HG02870 (cell line): ENCODE data around the gene MYRIP.

Experiments
- ATAC-seq: cut with Tn5 transposase; IDR thresholded peaks from one replicate; pipeline ENCODE4 v1.9.1; 2021; ENCODE audit warnings: mild to moderate bottlenecking, moderate library complexity; ENCODE audit not compliant: unreplicated experiment

The MYRIP gene

DNA sequence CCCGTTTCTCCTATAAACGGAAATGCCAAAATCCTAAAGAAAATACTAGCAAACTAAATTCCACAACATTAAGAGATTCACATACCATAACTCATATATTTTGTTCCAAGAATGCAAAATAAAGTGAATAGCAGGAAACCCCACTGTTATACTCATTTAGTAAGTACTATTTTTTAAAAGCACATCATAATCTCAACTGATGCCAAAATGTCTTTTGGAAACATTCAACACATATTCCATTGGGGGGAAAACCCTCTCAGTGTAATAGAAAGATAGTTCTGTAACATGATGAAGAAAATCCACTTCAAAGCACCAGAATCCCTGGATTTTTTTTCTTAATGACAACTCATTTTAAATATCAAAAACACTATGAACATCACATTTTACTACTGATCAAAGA lies 407.1 kb downstream of the MYRIP start:
- no peak for ATAC-seq

DNA sequence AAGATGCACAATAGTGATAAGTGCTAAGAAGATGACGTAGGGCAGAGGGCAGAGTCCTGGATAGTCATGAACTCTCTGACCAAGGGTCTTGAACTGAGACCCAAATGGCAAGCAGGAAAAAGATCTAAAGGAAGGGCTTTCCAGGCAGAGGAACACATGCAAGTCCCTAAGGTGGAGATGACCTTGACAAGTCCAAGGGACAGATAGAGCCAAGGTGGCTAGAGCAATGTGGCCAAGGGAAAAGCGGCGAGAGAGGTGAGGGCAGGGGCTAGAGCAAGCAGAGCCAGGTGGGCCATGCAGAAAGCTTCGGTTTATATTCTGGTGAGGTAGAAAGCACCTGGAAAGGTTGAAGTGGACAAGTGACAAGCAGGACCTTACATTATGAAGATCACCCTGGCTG lies 414.4 kb downstream of the MYRIP start:
- ATAC-seq: no peak

DNA sequence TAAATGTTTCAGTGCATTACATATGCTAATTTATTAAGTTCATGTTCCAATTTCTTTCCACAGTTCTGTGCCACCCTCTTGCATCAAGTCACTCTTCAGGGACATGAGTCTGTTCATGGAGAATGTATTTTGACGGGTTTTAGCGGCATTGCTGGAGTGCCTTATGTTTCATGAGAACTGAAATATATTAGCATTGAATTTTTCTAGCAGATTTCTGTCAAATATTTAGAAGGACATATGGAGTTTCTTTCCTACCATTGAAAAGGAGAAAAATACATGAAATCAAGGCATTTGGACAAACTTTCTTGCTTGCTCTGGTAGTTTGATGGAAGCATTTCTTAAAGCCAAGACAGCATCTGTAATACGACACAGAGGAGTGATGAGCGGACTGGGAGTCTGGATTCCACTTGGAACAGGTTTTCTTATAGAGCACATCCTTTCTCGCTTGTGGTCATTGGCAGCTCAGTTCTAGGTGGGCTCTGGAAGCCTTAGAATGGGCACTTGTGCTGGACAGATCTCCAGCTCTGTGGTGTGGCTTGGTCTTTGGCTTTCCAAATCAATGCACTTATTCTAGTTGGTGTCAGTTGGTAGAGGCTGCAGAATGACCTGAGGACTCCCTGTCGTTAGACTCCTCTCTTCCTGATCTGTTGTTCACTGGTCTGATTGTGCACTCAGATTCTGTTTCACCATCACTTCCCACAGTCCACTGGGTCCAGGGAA lies 415.5 kb downstream of the MYRIP start:
- ATAC-seq: no peak

DNA sequence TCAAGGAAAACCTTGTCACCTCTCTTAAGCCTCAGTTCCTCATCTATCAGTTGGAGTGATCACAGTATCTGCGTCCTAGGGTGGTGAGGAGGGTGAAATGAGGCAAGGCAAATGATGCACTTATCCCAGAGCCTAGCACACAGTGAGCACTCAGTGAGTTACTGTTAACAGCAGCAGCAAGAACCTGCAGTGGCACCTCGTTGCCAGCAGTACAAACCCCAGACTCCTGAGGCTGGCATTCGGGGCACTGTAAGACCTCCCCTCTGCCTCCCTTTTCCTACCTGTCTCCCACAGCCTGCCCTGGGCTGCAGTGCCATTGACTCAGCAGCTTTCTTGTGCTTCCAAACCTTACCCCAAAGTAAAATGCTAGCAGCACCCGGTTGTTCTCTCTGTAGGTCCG lies 417.2 kb downstream of the MYRIP start:
- ATAC-seq: no peak

- no peak for ATAC-seq
Observed at GRCh38 chr3:40228792-40229350, 419.5 kb downstream of the MYRIP start.

GRCh38 chr3:40229386-40229785 lies 420.0 kb downstream of the MYRIP start:
- no peak for ATAC-seq

GRCh38 chr3:40229963-40230362 lies 420.6 kb downstream of the MYRIP start:
- ATAC-seq: no peak

- ATAC-seq: no peak
Observed at GRCh38 chr3:40230382-40230781, 421.0 kb downstream of the MYRIP start.

GRCh38 chr3:40232626-40233025 lies 423.2 kb downstream of the MYRIP start:
- ATAC-seq: no peak

GRCh38 chr3:40237159-40237558 lies 427.8 kb downstream of the MYRIP start:
- ATAC-seq: no peak

- no peak for ATAC-seq
Observed at GRCh38 chr3:40237889-40238571, 428.6 kb downstream of the MYRIP start.

DNA sequence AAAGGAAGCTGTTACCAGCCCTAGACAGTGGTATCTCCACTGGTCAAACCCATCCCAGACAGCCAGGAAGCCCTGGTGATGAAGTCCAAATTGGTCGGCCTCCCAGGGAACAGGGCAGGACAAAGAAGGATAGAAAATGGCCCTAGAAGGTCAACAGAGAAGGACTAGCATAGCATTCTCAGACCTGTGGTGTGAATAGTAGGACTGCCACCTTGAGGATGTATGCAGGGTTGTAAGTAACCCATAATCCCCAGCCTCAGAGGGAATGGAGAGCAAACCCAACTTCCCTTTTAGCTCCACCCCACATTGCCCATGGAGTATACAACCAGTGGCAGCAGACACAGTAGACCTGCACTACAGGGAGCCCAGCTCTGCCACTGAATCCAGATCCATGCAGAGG lies 431.5 kb downstream of the MYRIP start:
- ATAC-seq: no peak

DNA sequence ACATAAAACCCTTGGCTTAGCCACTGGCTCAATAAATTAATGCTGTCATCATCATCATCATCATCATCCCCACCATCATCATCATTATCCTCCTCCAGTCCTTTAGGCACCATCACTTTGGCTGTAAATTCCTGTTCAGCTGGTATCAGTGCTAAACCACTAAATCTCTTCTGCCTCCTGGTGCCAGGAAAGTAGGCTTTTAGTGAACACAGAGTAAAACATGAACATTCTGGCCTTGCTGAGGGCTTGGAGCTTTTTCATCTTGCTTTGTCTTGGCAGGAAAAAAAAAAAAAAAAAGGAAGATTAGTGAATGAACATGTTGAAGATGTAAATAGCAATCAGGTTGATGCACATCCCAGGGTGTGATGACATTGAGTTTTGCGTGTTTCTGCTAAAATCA lies 432.8 kb downstream of the MYRIP start:
- ATAC-seq: no peak

GRCh38 chr3:40242638-40243037 lies 433.2 kb downstream of the MYRIP start:
- ATAC-seq: no peak

DNA sequence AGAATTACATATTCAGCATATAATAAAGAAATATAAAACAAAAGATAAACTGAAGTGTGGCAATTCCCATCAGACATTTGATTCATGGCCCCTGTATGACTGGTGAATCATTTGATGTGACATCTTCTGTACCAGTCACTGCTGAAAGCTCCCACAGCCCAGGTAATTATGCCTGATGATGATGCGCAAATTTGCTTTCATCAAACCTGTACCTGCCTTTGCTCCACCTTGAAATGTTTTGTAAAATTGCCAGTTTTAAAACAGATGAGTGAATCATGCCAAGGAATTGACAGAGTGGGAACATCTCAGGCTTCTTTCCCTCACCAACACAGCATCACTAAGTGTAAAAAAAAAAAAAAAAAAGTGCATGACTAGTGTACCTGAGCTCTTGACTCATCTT lies 433.6 kb downstream of the MYRIP start:
- ATAC-seq: no peak

GRCh38 chr3:40247714-40248454 lies 438.5 kb downstream of the MYRIP start:
- no peak for ATAC-seq

DNA sequence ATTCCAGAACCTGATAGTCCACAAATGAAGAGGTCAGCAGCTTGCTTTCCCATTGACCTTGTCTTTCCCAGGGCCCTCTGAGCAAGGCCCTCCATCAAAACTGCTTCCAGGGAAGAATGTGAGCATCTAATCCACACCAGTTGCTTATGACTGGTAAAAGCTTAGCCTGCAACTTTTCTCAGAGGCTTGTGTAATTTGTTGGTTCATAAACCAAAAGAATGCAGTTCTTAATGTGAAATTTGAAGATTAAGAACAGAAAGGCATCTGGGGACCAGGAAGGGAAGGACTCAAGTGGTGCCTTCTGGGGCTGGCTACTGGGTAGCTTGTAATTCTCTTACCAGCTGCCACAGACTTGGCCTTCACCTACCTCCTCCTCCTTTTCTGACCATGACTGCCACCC lies 439.2 kb downstream of the MYRIP start:
- no peak for ATAC-seq

DNA sequence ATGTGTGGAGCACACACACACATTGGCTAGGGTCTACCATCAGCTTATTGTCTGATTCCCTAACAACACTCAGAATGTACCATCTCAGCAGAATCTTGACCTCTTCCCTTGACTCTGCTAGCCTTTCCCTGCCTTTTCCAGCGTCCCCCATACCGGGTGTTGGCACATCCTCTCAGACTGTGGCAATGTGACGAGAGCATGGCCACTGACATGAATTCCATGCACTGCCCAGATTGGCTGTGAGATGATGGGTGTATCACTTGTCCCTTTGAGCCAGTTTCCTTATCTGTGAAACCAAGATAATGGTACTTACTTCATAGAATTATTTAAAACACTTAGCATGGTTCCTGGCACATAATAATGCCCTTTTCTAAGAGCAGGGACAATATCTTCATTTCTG lies 439.8 kb downstream of the MYRIP start:
- ATAC-seq: no peak

GRCh38 chr3:40254491-40254890 lies 445.1 kb downstream of the MYRIP start:
- ATAC-seq: no peak

DNA sequence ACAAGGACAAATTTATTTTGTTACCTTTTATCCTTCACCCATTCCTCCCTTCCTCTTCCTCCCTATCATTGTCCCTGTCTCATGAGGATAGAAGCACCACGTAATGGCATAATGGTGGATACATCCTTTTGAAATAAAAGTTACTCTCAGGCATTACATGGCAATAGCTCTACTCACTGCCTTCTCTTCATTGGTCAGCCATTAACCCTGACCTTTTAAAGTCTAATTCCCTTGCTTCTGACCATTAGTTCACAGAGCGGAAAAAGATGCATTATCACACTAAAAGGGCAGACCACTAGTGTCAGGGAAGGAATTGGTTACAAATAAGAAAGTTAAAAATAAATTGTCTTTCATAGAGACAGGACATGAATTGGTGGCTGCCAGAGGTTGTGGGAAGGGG lies 445.5 kb downstream of the MYRIP start:
- ATAC-seq: no peak

- ATAC-seq: no peak
Observed at GRCh38 chr3:40255532-40255931, 446.1 kb downstream of the MYRIP start.

DNA sequence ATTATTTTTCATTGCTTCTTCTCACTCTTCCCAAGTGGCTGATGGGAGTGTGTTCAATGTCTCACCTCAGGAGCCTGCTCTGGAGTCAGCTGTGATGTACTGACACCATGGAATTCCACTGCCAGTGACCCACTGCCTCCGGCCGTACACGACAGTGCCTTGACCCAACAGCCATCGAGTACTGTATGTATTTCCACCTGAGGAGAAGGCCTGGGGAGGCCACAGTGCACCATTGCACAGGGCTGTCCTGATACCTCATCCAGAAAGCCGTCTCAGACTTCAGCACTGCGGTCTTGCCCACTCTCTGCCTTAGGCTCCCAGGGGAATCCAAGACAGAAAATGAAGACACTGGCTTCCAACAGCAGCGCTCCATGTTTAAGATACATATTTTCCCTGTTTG lies 448.7 kb downstream of the MYRIP start:
- no peak for ATAC-seq
